K562 (cell line): ENCODE measurements around the gene TMPRSS9. TPM values are rescaled to one million over a fixed set of nuclear protein-coding genes. Genes with fewer than 3 reads are reported as not detected.

ENCODE experiments used
- ATAC-seq: fragments of 200-7000 bp; cut with Tn5 transposase; 3 replicates; pipeline ENCODE4 v1.9.1; 2020; ENCODE audit warnings: moderate library complexity
- BruUV-seq: library from RNA; stranded (reverse); fragments of 400-500 nt; replicated peaks from 2 replicates; lab custom pipeline; 2021; lab: Mats Ljungman, UMichigan
- CTCF ChIA-PET: fragments of 300-600 bp; formaldehyde crosslinking; extraction: SDS; loops from one replicate; lab custom pipeline; 2021; ENCODE audit warnings: low intra/inter-chr PET ratio; lab: Yijun Ruan, JAX
- POLR2A ChIA-PET: fragments of 300-600, 350-650 bp; sonication (Branson Sonifier 250); formaldehyde crosslinking; extraction: SDS; loops from one replicate; lab custom pipeline; 2021; ENCODE audit warnings: antibody characterized with exemption, inconsistent platforms; lab: Yijun Ruan, JAX
- DNase-seq, 4 experiments: peaks; one replicate each; pipeline versions ENCODE4 v3.0.0 to v3.0.0-alpha.2; 2011 to 2018; ENCODE audit warnings: low spot score in 3 of 4, mixed read lengths in 3 of 4; ENCODE audit errors: extremely low read depth in 1 of 4
- FAIRE-seq: peaks from 2 replicates; lab custom pipeline; 2011; peaks lifted over from hg19 to GRCh38; lab: Jason Lieb, UNC
- H2AFZ ChIP-seq: 2 replicates; pipeline ENCODE4 v1.6.0; 2011; ENCODE audit warnings: low read depth, low read length, control low read depth, inconsistent platforms
- H3K27ac ChIP-seq: fragments of 200-600 bp; 3 replicates; pipeline ENCODE4 v1.8.0; 2011; ENCODE audit warnings: low read depth, mild to moderate bottlenecking, control low read depth, inconsistent platforms, low read length, moderate library complexity, mixed read lengths; ENCODE audit errors: extremely low read depth
- H3K27me3 ChIP-seq, 2 experiments: fragments of 300-600 bp in 1 of 2; 2 replicates in 1 of 2; 3 replicates in 1 of 2; pipeline versions ENCODE4 v1.6.0 to v1.8.0; 2011; ENCODE audit warnings: inconsistent platforms in 2 of 2, low read length in 2 of 2, mild to moderate bottlenecking in 1 of 2, mixed read lengths in 1 of 2, moderate library complexity in 1 of 2; ENCODE audit not compliant: control insufficient read depth in 2 of 2, insufficient read depth in 2 of 2
- H3K36me3 ChIP-seq: fragments of 300-600 bp; 3 replicates; pipeline ENCODE4 v1.8.0; 2011; ENCODE audit warnings: mild to moderate bottlenecking, low read length, inconsistent platforms; ENCODE audit not compliant: control insufficient read depth, insufficient read depth
- H3K4me1 ChIP-seq, 2 experiments: fragments of 200-600 bp in 1 of 2; replicated peaks in 1 of 2; 2 replicates in 1 of 2; 3 replicates in 1 of 2; pipeline versions ENCODE4 v1.5.1 to v1.8.0; 2011; ENCODE audit warnings: inconsistent platforms in 2 of 2, low read length in 2 of 2, mild to moderate bottlenecking in 1 of 2, mixed read lengths in 1 of 2, moderate library complexity in 1 of 2; ENCODE audit not compliant: control insufficient read depth in 2 of 2, insufficient read depth in 2 of 2
- H3K4me2 ChIP-seq: 2 replicates; pipeline ENCODE4 v1.6.1; 2011; ENCODE audit warnings: low read length, control low read depth, inconsistent platforms, mixed read lengths; ENCODE audit not compliant: insufficient read depth
- H3K4me3 ChIP-seq: fragments of 200-600 bp; sonication (generic), shearing (Covaris generic); 2 replicates; pipeline ENCODE4 v1.5.1; 2016; ENCODE audit warnings: control low read depth, inconsistent platforms
- H3K79me2 ChIP-seq: fragments of 200-600 bp; 3 replicates; pipeline ENCODE4 v1.8.0; 2011; ENCODE audit warnings: low read length, inconsistent platforms; ENCODE audit not compliant: control insufficient read depth, insufficient read depth
- H3K9ac ChIP-seq, 2 experiments: 2 replicates each; pipeline versions ENCODE4 v1.6.0 to v1.6.1; 2011; ENCODE audit warnings: low read depth in 2 of 2, low read length in 2 of 2, control low read depth in 1 of 2, inconsistent platforms in 1 of 2, mild to moderate bottlenecking in 1 of 2, mixed read lengths in 1 of 2; ENCODE audit not compliant: insufficient read depth in 1 of 2
- H3K9me1 ChIP-seq: one replicate; pipeline ENCODE4 v1.6.0; 2011; ENCODE audit warnings: inconsistent platforms, mild to moderate bottlenecking, low read length, moderate library complexity; ENCODE audit not compliant: control insufficient read depth, insufficient read depth
- H3K9me3 ChIP-seq: replicated peaks from 2 replicates; pipeline ENCODE4 v1.5.1; 2011; ENCODE audit warnings: low read depth, low read length, inconsistent platforms; ENCODE audit not compliant: control insufficient read depth, insufficient read depth
- H4K20me1 ChIP-seq: replicated peaks from 2 replicates; pipeline ENCODE4 v1.6.1; 2011; ENCODE audit warnings: low read length, inconsistent platforms, mixed read lengths; ENCODE audit not compliant: control insufficient read depth, insufficient read depth
- CREB5 ChIP-seq: fragments of 250-450 bp; sonication (Bioruptor Pico); IDR thresholded peaks from 2 replicates; pipeline ENCODE4 v1.5.0; 2020; ENCODE audit warnings: mild to moderate bottlenecking
- HMGXB4 ChIP-seq: sonication (generic); formaldehyde crosslinking; IDR thresholded peaks from 2 replicates; pipeline ENCODE4 v1.8.1; 2023; ENCODE audit warnings: mild to moderate bottlenecking, missing genetic modification reagents
- MYNN ChIP-seq, 2 experiments: sonication (generic); formaldehyde crosslinking in 1 of 2; IDR thresholded peaks; 2 replicates each; pipeline versions ENCODE4 v1.5.0 to v1.6.1; 2016 to 2020; ENCODE audit warnings: antibody characterized with exemption in 1 of 2, missing genetic modification reagents in 1 of 2
- NFYB ChIP-seq: IDR thresholded peaks from 2 replicates; pipeline ENCODE4 v1.6.1; 2011; ENCODE audit warnings: mild to moderate bottlenecking, moderate library complexity; ENCODE audit not compliant: insufficient read length; ENCODE audit errors: extremely low read depth
- SETDB1 ChIP-seq: IDR thresholded peaks from one replicate; pipeline ENCODE4 v1.6.1; 2012; ENCODE audit warnings: low read length, control low read depth, inconsistent platforms
- ZNF121 ChIP-seq: sonication (generic); formaldehyde crosslinking; conservative IDR thresholded peaks from 2 replicates; pipeline ENCODE4 v1.8.0; 2022; ENCODE audit warnings: missing genetic modification reagents
- ZNF77 ChIP-seq: fragments of 250-450 bp; sonication (Bioruptor Pico); IDR thresholded peaks from 2 replicates; pipeline ENCODE4 v1.5.0; 2020
- WGBS: fragments of 100-300 bp; shearing (Covaris generic); methylation state at CpG from one replicate; pipeline ENCODE4 v1.1.6; 2016; ENCODE audit warnings: low coverage, mixed read lengths; ENCODE audit not compliant: insufficient coverage; ENCODE audit errors: missing lambda C conversion rate; 5-methylcytosine and 5-hydroxymethylcytosine counted together
- in situ Hi-C: fragments of 300-500 bp; cut with MboI; formaldehyde crosslinking; loops from 4 replicates; pipeline ENCODE4 v1.15.0; 2018; ENCODE audit warnings: inconsistent platforms, mixed read lengths
- intact Hi-C: fragments of 100-400 bp; cut with micrococcal nuclease; formaldehyde crosslinking; loops from 2 replicates; pipeline ENCODE4 v1.14.2; 2022
- polyA plus RNA-seq, 8 experiments: library from polyadenylated mRNA; depleted of rRNA in 4 of 8; stranded (reverse) in 5 of 8; unstranded in 3 of 8; fragments of >200 nt; fragmentation: Nextera tagmentation in 2 of 8; fragmentation: Illumina TruSeq in 1 of 8; extraction: Ambion mirVana in 2 of 8; extraction: Trizol in 1 of 8; gene quantifications; 2 replicates each; pipeline versions ENCODE4 v1.2.1 to v1.2.3, GENCODE V29; 2011 to 2014; ENCODE audit warnings: inconsistent platforms in 1 of 8, missing spikeins in 1 of 8
- total RNA-seq, 7 experiments: library from RNA; depleted of rRNA in 6 of 7; stranded (reverse); fragments of >200 nt in 6 of 7; fragmentation: Illumina TruSeq in 2 of 7; extraction: Trizol in 2 of 7; gene quantifications; 2 replicates each; pipeline versions ENCODE4 v1.2.1 to v1.2.3, GENCODE V29; 2011 to 2021; ENCODE audit warnings: low replicate concordance in 1 of 7
- TF ChIP-seq, protein P1 (sequence below), 2 experiments: fragments of 200-800 bp in 1 of 2; sonication (Bioruptor generic) in 1 of 2; sonication (generic) in 1 of 2; formaldehyde crosslinking in 1 of 2; IDR thresholded peaks in 1 of 2; conservative IDR thresholded peaks in 1 of 2; 2 replicates each; pipeline versions ENCODE4 v1.5.0 to v1.6.1; 2016 to 2020; ENCODE audit warnings: missing compliant biosample characterization in 1 of 2, missing genetic modification characterization in 1 of 2, missing genetic modification reagents in 1 of 2

The TMPRSS9 gene
- total and polyA plus RNA-seq, 9 of the 15 experiments (the other 6 are each of a cell fraction or from before 2014, with no cell fraction given) = 0.01 to 0.03 TPM; not detected in 7

DNA sequence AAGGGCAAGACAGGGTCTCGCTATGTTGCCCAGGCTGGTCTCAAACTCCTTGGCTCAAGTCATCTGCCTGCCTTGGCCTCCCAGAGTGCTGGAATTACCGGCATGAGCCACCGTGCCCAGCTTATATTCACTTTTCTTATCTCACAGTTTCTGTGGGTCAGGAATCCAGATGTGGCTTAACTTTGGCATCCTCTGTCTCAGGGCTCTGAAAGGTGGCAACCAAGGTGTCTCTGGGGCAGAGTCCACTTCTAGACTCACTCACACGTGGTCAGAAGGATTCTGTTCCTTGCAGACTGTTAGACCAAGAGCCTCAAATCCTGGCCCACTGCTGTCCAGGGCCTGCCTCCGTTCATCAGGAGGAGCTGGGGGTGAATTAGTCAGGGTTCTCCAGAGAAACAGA, 104.3 kb downstream of the TMPRSS9 start:
- POLR2A ChIA-PET = interaction anchor here (1.5 to 1.7 kb wide), 2 partner anchors 8 to 12 kb away, joined by 3 to 7 read pairs; partner anchors contain the start of genes GADD45B and LMNB2
- no peak for FAIRE-seq
- no TSS peak for BruUV-seq

DNA sequence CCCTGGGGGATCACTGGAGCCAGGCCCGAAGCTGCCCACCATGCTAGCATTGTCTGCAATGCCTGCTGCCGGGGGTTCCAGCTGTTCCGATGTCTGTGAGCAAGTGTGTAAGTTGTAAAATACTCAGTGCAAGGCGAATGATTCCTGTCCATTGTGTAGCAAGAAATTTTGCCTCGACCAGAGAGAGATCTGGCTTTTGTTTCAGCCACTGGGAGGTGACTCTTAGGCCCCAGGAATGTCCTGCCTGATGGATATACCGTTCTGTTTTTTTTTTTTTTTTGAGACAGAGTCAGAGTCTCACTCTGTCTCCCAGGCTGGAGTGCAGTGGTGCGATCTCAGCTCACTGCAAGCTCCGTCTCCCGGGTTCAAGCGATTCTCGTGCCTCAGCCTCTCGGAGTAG, 108.5 kb downstream of the TMPRSS9 start:
- Histone ChIP-seq H3K9me3 (no peaks in the 10 kb centered on the region), H3K4me1 (peaks cover 3 to 6% of the 10 kb centered on the region in 2 experiments; a peak in 2 of 5 replicates), H4K20me1 (no peaks in the 10 kb centered on the region), H3K9ac (no peak overlapping the region; a peak in 1 of 4 replicates), H3K27ac (no peak overlapping the region), H2AFZ (no peak overlapping the region), H3K4me2 (no peak overlapping the region), H3K4me3 (no peak overlapping the region), H3K27me3 (no peaks in the 10 kb centered on the region), H3K79me2 (no peaks in the 10 kb centered on the region), H3K9me1 (no peaks in the 10 kb centered on the region), H3K36me3 (no peaks in the 10 kb centered on the region)
- no TSS peak for BruUV-seq
- intact Hi-C loops = no loop called here
- WGBS = 81% methylated on average over 9 of the region's 12 CpGs
- FAIRE-seq = no peak
- no peak for DNase-seq
- CTCF ChIA-PET = no interaction called here
- in situ Hi-C loops = no loop called here
- POLR2A ChIA-PET = interaction anchor here (0.7 to 1.0 kb wide), 2 partner anchors 12 to 111 kb away, joined by 3 to 4 read pairs; partner anchors contain the start of gene LMNB2
- ATAC-seq = no peak
- TF ChIP-seq CREB5 (CRISPR knock-in tag) (no peak), HMGXB4 (CRISPR knock-in tag) (no peak), MYNN (IDR thresholded peaks at IDR 0.05) (no peak), MYNN (CRISPR knock-in tag; IDR thresholded peaks at IDR 0.05) (no peak), NFYB (no peak), SETDB1 (no peak)
- TF ChIP-seq, protein P1, sequence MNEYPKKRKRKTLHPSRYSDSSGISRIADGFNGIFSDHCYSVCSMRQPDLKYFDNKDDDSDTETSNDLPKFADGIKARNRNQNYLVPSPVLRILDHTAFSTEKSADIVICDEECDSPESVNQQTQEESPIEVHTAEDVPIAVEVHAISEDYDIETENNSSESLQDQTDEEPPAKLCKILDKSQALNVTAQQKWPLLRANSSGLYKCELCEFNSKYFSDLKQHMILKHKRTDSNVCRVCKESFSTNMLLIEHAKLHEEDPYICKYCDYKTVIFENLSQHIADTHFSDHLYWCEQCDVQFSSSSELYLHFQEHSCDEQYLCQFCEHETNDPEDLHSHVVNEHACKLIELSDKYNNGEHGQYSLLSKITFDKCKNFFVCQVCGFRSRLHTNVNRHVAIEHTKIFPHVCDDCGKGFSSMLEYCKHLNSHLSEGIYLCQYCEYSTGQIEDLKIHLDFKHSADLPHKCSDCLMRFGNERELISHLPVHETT (CRISPR knock-in tag; conservative IDR thresholded peaks at IDR 0.05 in 1 of 2, IDR thresholded peaks at IDR 0.05 in 1 of 2) = no peak

More for the DNA sequence above, 104.3 kb downstream of the TMPRSS9 start:
- H3K4me1 ChIP-seq = peaks cover 4 to 23% of the 10 kb centered on the region in 2 experiments; a peak in 3 of 5 replicates
- no peak overlapping the region for H3K4me3 ChIP-seq
- no peaks in the 10 kb centered on the region for H3K79me2 ChIP-seq
- no peaks in the 10 kb centered on the region for H3K27me3 ChIP-seq
- in situ Hi-C loops (no loop called here), intact Hi-C loops (no loop called here)
- TF ChIP-seq ZNF121 (CRISPR knock-in tag) = 0 out of 2 replicates have a peak, but pooled peaks have one; percentile 6
- TF ChIP-seq ZNF77 (CRISPR knock-in tag) = no peak
- H3K9ac ChIP-seq = no peak overlapping the region
- WGBS = 29% methylated on average over 5 of the region's 5 CpGs
- H3K36me3 ChIP-seq = no peaks in the 10 kb centered on the region
- no peak for DNase-seq
- H3K9me3 ChIP-seq = no peaks in the 10 kb centered on the region
- no peak overlapping the region for H2AFZ ChIP-seq
- H3K27ac ChIP-seq = no peak overlapping the region
- H3K9me1 ChIP-seq = no peaks in the 10 kb centered on the region
- CTCF ChIA-PET = no interaction called here
- H3K4me2 ChIP-seq = no peak overlapping the region
- no peaks in the 10 kb centered on the region for H4K20me1 ChIP-seq
- no peak for ATAC-seq
